ENCODE data around the gene NMBR.
"Not testable (repeated sequence)": the region's sequence is repeated elsewhere in the genome, so short reads cannot be mapped to it uniquely, and the experiment has no call there.

Gene NMBR

DNA sequence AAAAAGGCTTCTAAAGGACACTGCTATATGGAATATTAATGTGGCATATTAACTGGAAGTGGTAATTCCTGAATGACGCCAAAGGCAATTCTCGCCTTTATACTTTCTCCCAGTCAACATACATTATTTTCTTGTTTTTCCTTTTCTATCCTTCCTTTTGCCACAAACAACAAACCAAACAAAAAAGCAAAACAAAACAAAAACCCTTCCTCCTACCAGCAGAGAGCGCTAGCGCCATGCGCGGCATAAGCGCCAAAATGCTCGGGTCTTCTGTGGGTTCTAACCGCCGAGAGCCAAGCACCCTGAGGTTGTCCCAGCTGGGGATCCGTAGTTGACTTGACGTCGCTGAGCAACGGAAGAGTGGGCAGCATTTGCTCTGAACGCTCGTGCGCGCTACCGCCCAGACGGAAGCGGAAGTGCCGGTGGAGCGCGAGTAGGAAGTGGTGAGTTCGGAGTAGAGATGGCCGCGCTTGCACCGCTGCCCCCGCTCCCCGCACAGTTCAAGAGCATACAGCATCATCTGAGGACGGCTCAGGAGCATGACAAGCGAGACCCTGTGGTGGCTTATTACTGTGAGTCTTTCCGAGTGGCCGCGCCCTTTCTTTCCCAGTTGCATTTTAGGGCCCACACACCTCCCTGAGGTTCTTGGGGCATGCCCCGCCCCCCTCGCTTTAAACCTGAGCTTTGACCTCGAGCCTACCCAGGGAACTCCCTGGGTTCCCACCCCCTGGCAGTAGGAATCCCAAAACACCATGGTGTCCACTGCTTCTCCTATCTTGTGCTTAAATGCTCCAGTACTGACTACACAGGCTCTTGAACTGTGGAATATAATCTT is at the start of gene NMBR, which contains the start of gene VTA1:
Gene NMBR, minus strand, starts transcription at position 295 of the 835 bp plus-strand sequence. CDS start 58,464 bp downstream, outside the sequence.
Gene VTA1, plus strand, starts transcription at position 436 of the 835 bp plus-strand sequence. Its CDS starts 25 bp downstream, at position 461.
- peak; percentile 99 for DNase-seq

DNA sequence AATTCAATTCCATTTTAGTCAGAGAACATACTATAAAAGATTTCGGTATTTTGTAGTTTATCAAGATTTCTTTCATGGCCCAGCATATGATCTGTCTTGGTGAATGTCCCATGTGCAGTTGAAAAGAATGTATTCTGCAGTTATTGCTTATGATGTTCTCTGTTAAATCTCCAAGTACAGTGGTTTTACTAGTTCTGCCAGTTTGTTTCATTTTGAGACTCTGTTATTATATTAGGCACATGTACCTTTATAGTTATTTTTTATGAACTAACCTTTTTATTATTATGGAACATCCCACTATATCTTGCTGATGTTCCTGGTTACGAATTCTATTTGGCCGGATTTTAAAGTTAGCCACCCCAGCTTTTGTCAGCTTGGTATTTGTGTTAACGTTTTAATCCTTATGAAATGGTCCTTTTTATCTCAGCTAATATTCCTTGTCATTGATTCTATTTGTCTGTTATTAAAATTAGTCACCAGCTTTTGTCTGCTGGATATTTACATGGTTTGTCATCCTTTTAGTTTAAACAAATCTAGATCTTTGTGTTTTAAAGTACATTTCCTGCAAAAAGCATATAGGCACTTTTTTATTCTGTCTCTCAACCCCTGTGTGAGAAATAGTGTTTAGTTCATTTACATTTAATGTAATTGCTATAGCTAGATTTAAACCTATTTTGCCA is 49.1 kb upstream of the NMBR start:
- no peak for DNase-seq

DNA sequence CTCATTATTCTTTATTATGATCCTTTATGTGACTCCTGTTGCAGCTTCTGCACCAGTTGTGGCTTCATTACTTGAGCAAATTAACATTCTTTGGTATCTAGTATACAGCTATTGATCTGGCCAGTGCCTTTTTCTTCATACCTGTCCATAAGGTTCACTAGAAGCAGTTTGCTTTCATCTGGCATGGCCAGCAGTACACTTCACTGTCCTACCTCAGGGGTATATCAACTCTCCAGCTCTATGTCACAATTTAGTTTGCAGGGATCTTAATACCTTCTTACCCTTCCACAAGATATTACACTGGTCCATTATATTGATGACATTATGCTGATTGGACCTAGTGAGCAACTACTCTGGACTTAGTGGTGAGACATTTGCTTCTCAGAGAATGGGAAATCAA is 46.7 kb upstream of the NMBR start:
- DNase-seq, result no peak

DNA sequence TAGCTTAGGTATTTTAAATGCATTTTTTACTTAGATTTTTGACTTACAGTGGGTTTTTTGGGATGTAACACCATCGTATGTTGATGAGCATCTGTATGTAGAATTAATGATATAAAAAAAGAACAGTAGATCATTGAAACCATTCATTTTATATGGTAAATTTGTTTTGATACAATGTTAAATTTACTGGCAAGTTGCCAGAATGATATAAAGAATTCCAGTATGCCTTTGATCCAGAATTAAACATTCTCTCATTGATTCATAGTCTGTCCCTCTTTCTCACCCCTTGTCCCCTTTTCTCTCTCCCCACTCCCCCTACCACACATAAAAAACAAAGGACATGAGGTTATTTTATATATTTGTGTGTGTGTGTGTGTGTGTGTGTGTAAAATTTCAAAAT is 45.4 kb upstream of the NMBR start:
- no peak for DNase-seq

DNA sequence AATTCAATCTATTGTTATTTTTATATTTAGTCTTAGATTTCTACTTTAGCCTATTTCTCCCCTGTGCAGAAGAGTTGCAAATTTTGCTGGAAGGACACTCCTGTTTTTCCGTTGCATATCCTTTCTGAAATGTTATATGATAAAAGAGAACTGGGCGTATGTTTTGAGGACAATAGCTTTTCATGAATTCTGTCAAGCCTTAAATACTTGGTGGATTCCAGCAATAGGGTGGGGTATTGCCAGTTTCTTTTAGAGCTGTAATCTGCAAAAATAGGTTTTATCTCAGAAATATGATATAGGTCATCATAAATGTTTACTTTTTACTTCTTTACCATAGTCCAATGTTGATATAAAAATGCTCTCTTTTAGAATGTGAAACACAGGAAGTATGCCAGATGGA is 42.1 kb upstream of the NMBR start:
- DNase-seq, result no peak

DNA sequence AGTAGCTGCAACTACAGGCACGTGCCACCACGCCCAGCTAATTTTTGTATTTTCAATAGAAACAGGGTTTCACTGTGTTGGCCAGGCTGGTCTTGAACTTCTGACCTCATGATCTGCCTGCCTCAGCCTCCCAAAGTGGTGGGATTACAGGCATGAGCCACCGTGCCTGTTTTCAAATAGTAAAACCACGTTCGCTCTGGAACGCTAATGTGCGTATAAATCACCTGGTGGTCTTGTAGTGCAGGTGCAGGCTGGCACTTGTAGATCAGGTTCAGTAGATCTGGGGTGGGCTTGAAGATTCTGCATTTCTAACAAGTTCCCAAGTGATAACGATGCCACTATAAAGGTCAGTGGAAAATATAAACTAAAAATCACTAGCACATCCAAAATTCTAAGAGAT is 41.4 kb upstream of the NMBR start:
- DNase-seq, result not testable (repeated sequence)

DNA sequence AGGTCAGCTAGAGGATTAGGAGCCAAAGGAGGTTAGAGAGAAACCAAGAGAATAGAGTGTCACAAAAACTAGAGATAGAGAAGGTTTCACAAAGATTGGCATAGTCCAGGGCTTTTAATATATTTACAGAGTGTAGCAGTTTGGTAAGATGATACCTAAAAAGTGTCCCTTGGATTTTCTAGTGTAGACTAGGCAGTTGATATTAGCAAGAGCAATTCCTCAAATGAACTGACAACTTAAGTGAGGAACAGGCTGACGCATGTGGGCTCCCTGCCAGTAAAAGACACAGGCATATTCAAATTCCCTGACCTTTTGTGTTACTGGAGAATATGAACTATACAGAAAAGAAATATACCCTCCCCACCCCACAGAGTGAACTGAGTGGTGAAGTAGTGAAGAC is 40.3 kb upstream of the NMBR start:
- DNase-seq, result no peak

DNA sequence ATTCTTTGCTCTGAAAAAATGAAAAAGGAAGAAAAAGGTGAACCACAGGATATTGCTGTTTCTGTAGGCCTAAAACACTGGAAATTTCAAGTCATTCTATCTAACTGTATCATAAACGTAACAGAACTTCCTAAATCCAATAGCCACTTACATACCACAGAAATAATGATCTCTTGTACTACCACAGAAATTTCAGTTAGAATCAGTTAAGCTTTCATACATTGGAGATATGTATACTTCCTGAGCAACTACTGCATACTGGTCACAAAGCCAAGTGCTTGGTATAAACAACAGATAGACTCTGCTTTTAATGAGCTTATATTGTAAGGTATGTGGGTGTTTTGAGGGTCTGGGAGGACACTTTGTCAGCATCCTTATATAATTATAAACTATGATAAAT is 38.7 kb upstream of the NMBR start:
- no peak for DNase-seq

DNA sequence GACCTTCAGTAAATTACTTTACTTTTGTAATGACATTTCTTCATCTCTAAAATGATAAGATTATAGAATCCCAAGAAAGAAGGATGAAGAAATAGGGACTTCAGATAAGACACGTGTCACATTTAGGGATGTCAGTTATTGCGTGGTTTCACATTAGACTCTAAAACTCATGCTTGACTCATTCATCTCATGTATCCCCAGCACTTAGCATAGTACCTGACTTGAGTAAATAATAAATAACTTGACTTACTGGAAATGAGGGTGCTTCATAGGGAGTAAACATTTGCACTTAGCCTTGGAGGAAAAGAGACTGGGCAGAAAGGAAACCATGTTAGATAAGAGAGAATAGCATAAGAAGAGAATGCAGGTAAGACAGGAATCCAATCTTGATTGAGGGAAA is 37.4 kb upstream of the NMBR start:
- DNase-seq, result no peak

DNA sequence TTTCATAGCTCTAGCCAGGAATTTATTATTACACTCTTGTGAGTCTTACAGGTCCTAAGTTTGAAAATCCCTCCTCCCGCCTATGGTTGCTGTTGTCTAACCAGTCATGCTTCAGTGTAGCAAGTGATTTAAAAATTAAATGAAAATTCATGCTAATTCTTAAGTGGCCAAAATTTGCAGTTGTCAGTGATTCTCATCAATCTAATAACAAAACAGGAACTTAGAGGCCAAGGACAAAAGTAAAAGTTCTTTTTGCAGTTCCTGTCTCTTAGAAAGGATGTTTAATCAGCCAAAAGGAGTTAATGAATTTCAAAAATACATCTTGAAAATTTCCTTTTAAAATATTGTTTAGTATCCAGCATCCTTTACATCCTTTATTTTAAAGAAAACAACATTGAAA is 36.4 kb upstream of the NMBR start:
- DNase-seq, result no peak

DNA sequence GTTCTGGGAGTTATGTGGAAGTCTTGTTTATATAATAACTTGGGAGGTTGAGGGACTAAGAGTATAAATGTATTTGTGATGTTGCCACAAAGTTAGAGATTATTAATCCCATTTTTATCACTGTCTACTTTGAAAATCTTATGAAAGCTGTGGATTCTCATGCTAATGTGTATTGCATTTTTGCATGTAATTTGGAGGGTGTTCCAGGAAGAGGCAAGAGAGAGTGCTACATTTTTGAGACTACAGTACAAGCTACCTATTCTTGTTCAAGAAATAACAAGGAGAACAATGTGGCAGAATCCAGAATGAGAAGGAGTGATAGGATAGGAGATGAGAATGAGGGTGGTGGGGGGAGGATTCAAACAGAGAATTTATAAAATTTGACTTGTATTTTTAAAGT is 35.1 kb upstream of the NMBR start:
- no peak for DNase-seq

DNA sequence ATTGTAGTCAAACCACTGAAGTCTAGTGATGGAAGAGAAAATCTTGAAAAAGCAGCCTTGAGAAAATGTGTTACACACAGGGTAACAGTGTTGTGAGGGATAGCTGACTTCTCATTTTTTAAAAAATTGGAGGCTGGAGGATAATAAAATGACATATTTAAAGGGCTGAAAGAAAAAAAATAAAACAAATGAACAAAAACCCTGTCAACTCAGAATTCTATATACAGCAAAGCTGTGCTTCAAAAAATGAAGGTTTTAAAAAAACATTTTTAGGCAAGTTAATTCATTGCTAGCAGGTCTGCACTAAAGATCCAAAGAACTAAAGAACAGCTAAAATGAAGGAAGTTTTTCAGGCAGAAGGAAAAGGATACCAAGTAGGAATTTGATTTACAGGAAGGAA is 31.2 kb upstream of the NMBR start:
- DNase-seq, result no peak

DNA sequence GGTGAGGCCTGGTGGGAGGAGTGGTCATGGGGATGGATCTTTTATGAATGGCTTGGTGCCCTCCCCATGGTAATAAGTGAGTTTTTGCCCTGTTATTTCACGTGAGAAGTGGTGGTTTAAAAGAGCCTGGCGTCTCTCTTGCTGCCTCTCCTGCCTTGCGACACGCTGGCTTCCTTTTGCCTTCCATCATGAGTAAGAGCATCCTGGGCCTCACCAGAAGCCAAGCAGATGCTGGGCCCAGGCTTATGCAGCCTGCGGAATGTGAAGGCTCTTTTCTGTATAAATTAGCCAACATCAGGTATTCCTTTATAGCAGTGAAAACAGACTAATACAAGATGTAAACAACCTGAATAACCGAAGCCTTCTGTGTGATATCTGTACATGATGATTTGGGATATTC is 27.8 kb upstream of the NMBR start:
- DNase-seq, result no peak

DNA sequence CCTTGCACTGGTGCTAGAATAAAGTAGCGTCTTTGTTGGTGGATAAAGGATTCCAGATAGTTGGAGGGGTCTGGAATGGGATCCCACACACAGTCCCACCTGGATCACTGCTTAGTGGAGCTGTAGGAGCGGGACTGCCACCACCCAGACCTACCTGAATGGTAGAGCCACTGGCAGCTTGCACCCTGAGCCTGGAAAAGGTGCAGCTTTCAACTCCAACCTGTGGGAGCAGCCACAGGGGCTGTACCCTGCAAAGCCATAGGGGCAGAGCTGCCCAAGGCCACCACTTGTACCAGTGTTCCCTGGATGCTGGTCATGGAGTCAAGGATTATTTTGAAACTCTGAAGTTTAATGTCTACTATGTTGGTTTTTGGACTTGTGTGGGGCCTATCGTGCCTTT is 27.1 kb upstream of the NMBR start:
- DNase-seq, result no peak

DNA sequence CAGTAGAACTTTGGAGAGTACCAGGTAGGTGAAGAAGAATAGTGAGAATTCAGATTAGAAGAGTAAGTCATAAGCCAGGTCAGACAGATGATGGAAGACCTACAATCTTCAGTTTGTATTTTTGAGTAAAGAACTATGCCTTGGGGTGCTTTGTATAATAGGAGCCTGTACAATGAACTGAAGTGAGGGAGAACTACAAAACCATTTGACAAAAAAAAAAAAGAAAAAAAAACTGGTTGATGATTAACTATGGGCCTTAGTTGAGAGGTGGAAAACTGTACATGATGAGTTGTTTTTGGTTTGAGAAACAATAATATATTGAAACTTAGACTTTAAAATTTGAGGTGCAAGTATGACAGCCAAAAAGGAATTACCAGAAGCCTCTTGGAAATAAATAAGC is 25.8 kb upstream of the NMBR start:
- DNase-seq, result no peak

DNA sequence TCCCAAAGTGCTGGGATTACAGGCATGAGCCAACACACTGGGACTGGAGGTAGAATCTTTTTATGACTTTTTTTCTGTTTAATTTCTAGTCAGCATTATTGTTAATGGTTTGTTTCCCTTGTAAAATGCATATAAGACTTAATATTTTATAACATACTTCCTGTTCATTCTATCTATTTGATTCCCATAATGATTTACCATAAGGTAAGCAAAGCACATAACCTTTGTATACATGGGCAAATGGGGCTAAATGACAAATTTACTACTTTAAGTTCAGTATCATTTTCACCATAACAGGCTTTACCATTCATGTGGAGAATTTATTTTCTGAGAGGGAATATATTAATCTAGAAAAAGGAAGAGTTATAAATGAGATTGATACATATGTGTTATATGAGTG is 24.4 kb upstream of the NMBR start:
- no peak for DNase-seq

DNA sequence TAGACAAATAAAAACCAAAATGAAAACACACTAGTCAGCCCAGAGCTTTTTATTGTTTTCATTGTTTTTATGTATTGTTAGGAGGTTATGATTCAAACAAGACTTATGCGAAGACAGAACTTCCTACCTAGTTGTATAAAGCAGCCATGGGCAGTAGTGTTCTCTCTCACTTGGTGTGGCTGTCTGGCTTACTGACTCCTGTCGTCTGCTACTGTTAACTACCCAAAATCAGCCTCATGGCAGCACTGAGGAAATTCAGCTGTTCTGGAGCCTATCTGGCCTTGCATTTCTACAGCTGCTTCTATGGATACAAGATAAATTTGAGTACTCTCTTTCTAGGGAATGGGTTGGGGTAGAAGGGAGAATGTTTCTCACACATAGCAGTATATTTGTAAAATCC is 20.6 kb upstream of the NMBR start:
- DNase-seq, result no peak

DNA sequence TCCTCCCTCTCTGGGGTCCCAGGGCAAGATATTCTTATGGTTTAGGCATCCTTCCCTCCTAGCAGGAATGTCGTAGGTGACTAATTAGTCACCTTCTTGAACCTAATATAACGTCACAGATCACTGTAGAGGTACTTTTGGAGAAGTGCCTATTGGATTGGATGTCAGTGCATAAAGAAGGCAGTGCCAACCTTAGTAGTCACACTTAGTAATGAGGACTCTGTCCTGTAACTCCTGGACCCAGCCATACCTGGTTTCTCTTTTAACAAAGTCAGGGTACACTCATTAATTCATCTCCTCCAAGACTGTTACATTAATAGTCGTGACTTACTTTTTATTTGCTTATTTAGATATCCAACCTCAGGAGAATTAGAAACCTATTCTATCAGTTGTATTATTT is 20.1 kb upstream of the NMBR start:
- DNase-seq, result no peak

DNA sequence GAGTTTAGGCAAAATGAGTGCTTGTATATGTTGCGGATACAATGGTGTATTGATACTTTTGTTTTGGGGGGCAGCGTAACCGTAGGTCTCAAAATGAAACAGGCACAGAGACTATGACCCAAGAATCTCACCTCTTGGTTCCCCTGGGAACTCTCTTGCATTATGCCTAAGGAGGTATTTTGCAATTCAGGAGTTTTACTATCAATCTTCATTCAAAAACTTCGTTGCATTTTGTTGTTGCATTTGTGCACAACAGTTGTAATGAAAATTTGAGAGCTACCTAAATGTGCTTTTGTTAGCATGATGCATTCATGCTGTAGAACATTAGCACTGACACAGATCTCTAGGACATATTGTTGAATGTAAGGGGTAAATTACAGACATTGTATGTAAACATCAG is 18.3 kb upstream of the NMBR start:
- DNase-seq, result no peak

DNA sequence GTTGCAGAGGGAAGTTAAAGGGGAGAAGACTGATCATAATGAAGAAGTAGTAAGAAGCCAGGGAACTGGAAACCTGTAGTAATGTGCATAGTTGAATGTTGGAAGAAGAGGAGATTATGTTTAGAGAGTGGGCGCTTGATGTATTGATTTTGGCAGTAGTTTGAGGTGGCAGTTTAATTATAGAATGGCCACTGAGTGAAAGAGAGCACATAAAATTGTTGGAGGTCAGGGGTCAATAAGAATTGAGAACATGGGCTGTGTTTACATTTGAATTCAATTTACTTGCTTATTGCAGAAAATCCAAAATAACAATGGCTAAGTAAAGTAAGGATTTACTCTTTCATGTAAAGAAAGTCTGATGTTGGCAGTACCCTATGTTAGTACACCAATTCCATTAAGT is 15.9 kb upstream of the NMBR start:
- no peak for DNase-seq

DNA sequence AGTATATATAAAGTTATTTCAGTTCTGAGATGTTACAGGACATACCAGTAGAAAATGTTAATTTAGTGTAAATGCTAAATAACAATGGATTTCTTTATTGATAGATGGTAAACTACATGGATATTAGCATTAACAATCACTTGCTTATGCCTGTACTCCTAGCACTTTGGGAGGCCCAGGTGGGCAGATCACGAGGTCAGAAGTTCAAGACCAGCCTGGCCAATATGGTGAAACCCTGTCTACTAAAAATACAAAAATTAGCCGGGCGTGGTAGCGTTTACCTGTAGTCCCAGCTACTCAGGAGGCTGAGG is 9.8 kb upstream of the NMBR start:
- not testable (repeated sequence) for DNase-seq

DNA sequence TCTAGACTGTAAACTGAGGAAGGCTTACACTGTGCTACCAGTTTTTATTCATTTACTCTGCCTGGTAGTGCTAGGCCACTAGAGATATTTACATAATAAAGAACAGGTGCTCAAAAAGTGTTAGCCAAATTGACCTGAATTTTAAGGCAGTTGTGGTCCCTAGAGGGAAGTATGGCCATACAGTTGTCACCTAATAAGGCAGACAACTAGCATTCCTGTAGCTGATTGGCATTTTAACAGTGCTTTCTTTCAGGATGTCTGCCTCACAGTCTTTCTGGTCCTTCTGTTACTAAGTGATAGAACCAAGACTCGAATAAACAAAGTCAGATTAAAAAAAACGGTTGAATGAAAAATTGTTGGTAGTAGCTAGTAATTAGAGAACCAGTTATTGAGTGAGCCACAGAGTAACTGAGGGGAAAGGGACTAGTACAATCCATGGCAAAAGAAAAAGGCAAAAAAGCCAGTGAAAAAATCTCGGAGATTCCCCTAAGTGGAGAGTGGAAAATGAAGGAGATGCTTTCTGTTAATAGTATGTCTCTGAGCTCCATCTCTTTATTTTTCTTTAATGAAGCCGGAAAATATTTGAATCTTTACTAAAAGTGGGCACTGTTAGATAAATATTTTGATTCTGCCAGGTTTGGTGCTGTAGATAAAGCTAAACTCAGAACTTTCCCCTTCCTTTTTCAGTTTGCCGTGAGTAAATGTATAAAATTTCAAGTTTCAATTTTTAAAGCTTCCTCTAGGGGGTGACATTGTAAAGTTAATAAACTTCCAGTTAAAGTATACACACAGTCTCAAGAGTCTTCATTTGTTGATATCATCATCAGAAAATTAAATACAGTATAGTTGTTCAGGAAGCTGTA is 9.2 kb upstream of the NMBR start:
- no peak for DNase-seq

DNA sequence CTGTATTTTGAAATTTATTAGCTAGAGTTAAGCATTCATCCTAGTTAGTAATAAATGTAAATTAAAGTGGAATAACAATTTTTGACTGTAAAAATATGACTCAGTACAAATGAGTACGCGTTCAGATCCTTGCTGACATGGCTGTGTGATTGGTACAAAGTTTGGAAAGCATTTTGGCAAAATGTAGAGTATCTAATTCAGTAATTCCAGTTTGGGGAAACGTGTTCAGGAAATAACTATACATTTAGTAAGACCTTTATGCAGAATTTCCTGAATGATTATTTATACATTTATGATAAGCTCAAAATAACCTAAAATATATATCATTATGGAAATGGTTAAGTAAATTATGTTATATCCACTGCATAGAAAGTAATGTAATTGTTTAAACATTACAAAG is 8.2 kb upstream of the NMBR start:
- DNase-seq, result no peak

DNA sequence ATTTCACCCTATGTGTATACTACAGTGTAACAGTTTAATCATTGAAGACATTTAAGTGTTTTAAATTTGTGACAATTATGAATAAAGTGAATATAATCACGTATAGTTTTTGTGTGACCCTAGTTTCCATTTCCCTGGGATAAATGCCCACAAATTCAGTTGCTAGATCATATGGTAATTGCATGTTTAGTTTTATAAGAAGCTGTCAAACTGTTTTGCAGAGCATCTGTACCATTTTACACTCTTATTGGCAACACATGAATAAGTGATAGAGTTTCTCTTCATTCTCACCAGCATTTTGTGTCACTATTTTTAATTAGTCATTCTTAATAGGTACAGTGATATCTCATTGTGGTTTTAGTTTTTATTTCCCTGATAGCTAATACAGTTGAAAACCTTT is 7.4 kb upstream of the NMBR start:
- no peak for DNase-seq

All from islet precursor cell (in vitro differentiated cells).